Memory B cell (primary cell): ENCODE data around the gene DPM1.

Experiments used
- ATAC-seq: fragments of 150-1000 bp; cut with Tn5 transposase; 2 replicates; pipeline ENCODE4 v1.10.0; 2021; ENCODE audit warnings: low read depth, mild to moderate bottlenecking, moderate library complexity
- DNase-seq, 2 donors: peaks; one replicate each; pipeline ENCODE4 v3.0.0; 2022; ENCODE audit warnings: low spot score in 2 of 2
- H3K27ac Mint-ChIP-seq: one replicate; pipeline ENCODE4 v1.8.0; 2022; ENCODE audit warnings: mild to moderate bottlenecking, moderate library complexity, mixed read lengths
- H3K27me3 Mint-ChIP-seq: one replicate; pipeline ENCODE4 v1.8.0; 2022; ENCODE audit warnings: mixed read lengths
- H3K36me3 Mint-ChIP-seq: one replicate; pipeline ENCODE4 v1.8.0; 2022; ENCODE audit warnings: mild to moderate bottlenecking, mixed read lengths
- H3K4me1 Mint-ChIP-seq: one replicate; pipeline ENCODE4 v1.8.0; 2022; ENCODE audit warnings: mixed read lengths
- H3K4me3 Mint-ChIP-seq: one replicate; pipeline ENCODE4 v1.8.0; 2022; ENCODE audit warnings: mild to moderate bottlenecking, moderate library complexity, mixed read lengths
- H3K9me3 Mint-ChIP-seq: one replicate; pipeline ENCODE4 v1.8.0; 2022; ENCODE audit warnings: mixed read lengths

Gene DPM1

DNA sequence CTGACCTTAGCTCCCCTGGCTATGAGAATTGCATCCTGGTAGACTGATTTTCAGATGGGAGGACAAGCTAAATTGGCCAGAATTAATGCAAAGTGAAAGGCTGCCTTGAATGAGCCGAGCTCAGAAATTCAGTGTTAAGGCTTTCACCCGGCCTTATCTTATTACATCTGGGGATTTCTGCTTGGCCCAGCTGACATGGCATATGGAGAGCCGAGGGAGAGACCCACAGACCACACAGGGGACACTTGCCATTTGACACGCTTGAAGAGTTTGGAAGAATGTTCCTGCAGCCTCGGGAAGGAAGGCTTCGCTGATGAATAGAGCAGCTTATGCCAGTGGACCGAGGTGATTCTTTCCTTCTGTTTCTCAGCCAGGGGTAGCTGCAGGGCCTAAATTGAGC lies 9.3 kb upstream of the DPM1 start:
- DNase-seq (no peak), ATAC-seq (no peak)
- no peaks in the 10 kb centered on the region for H3K27me3 Mint-ChIP-seq
- H3K36me3 Mint-ChIP-seq, result no peaks in the 10 kb centered on the region
- no peak overlapping the region for H3K4me3 Mint-ChIP-seq
- H3K9me3 Mint-ChIP-seq, result no peaks in the 10 kb centered on the region
- no peak overlapping the region for H3K27ac Mint-ChIP-seq
- no peaks in the 10 kb centered on the region for H3K4me1 Mint-ChIP-seq

GRCh38 chr20:50959543-50960126 lies 1.3 kb upstream of the DPM1 start:
- no peaks in the 10 kb centered on the region for H3K27me3 Mint-ChIP-seq
- peak overlapping the region; percentile 91 for H3K4me3 Mint-ChIP-seq
- H3K27ac Mint-ChIP-seq, result peak overlapping the region; percentile 100
- ATAC-seq (no peak), DNase-seq (no peak)
- no peaks in the 10 kb centered on the region for H3K9me3 Mint-ChIP-seq
- peaks cover 14% of the 10 kb centered on the region for H3K4me1 Mint-ChIP-seq
- H3K36me3 Mint-ChIP-seq, result peaks cover 12% of the 10 kb centered on the region

DNA sequence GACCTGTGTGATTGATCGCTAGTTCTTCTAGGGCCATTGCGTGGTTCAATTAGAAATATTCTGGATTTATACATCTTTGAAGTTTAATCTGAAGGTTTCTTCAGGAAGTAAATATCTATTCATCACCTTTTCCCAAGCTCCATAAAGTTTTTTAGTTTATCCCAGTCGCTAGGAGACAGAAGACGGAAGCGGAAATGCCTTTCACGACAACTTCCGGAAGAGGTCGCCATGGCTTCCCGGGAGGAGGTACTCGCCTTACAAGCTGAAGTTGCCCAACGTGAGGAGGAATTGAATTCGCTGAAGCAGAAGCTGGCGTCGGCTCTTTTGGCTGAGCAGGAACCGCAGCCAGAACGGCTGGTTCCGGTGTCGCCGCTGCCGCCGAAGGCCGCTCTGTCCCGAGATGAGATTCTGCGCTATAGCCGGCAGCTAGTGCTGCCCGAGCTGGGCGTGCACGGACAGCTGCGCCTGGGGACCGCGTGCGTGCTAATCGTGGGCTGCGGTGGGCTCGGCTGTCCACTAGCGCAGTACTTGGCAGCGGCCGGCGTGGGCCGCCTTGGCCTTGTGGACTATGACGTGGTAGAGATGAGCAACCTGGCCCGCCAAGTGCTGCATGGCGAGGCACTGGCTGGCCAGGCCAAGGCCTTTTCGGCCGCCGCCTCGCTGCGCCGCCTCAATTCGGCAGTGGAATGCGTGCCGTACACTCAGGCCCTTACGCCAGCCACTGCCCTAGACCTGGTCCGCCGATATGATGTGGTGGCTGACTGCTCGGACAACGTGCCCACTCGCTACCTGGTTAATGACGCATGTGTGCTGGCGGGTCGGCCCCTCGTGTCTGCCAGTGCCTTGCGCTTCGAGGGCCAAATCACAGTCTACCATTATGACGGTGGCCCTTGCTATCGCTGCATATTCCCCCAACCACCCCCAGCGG lies 547 bp upstream of the DPM1 start, which contains the start of gene MOCS3:
Gene MOCS3, plus strand, starts transcription at position 204 of the 928 bp plus-strand sequence. Its CDS starts 25 bp downstream, at position 229.
- Mint-ChIP-seq H3K27ac (peak within 1 kb of the TSS; percentile 100), H3K4me1 (peaks cover 14% of the 10 kb centered on the region), H3K9me3 (no peaks in the 10 kb centered on the region), H3K4me3 (peak within 1 kb of the TSS; percentile 91), H3K36me3 (peaks cover 13% of the 10 kb centered on the region), H3K27me3 (no peaks in the 10 kb centered on the region)
- ATAC-seq (peak; percentile 82), DNase-seq (peak; percentile 71 to 91)

DNA sequence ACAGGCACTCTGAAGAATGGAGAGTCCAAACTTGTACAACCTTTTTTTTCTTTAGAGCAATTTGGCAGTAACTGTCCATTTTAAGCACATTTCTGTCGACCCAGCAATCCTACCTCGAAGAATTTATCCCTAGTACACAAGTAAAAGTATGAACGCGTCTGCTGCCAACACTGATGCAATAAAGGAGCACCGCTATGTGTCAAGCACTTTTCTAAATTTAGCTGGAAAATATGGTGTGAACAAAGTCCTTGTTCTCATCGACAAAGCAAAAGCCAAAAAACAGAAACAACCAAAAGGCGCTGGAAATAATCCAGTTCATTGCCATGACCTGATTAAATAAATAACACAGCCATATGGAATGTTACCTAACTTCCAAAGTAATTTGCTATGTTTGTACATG lies 1.1 kb downstream of the DPM1 start:
- Mint-ChIP-seq H3K9me3 (no peaks in the 10 kb centered on the region), H3K4me1 (peaks cover 14% of the 10 kb centered on the region), H3K27ac (peak overlapping the region; percentile 100), H3K4me3 (peak overlapping the region; percentile 91), H3K27me3 (no peaks in the 10 kb centered on the region), H3K36me3 (peaks cover 11% of the 10 kb centered on the region)
- no peak for ATAC-seq
- DNase-seq, result no peak

GRCh38 chr20:50953821-50954220 lies 4.5 kb downstream of the DPM1 start:
- H3K27me3 Mint-ChIP-seq, result no peaks in the 10 kb centered on the region
- no peak overlapping the region for H3K27ac Mint-ChIP-seq
- DNase-seq, result no peak
- H3K4me1 Mint-ChIP-seq, result peaks cover 9% of the 10 kb centered on the region
- no peak for ATAC-seq
- no peak overlapping the region for H3K4me3 Mint-ChIP-seq
- H3K9me3 Mint-ChIP-seq, result no peaks in the 10 kb centered on the region
- H3K36me3 Mint-ChIP-seq, result peaks cover 20% of the 10 kb centered on the region

- no peaks in the 10 kb centered on the region for H3K9me3 Mint-ChIP-seq
- no peak overlapping the region for H3K27ac Mint-ChIP-seq
- H3K4me3 Mint-ChIP-seq, result no peak overlapping the region
- H3K27me3 Mint-ChIP-seq, result no peaks in the 10 kb centered on the region
- H3K4me1 Mint-ChIP-seq, result peaks cover 9% of the 10 kb centered on the region
- DNase-seq (no peak), ATAC-seq (no peak)
- peaks cover 21% of the 10 kb centered on the region for H3K36me3 Mint-ChIP-seq
Measured at GRCh38 chr20:50953196-50953595, 5.1 kb downstream of the DPM1 start.

GRCh38 chr20:50948132-50948785 lies 10.1 kb downstream of the DPM1 start:
- Mint-ChIP-seq H3K4me1 (peaks cover 6% of the 10 kb centered on the region), H3K27me3 (no peaks in the 10 kb centered on the region), H3K27ac (no peak overlapping the region), H3K9me3 (no peaks in the 10 kb centered on the region), H3K36me3 (peaks cover 30% of the 10 kb centered on the region), H3K4me3 (no peak overlapping the region)
- DNase-seq (no peak), ATAC-seq (no peak)

GRCh38 chr20:50943069-50943468 lies 15.3 kb downstream of the DPM1 start:
- Mint-ChIP-seq H3K36me3 (peaks cover 26% of the 10 kb centered on the region), H3K27ac (peak overlapping the region; percentile 35), H3K4me1 (peaks cover 4% of the 10 kb centered on the region), H3K9me3 (no peaks in the 10 kb centered on the region), H3K27me3 (no peaks in the 10 kb centered on the region), H3K4me3 (no peak overlapping the region)
- ATAC-seq (no peak), DNase-seq (no peak)

DNA sequence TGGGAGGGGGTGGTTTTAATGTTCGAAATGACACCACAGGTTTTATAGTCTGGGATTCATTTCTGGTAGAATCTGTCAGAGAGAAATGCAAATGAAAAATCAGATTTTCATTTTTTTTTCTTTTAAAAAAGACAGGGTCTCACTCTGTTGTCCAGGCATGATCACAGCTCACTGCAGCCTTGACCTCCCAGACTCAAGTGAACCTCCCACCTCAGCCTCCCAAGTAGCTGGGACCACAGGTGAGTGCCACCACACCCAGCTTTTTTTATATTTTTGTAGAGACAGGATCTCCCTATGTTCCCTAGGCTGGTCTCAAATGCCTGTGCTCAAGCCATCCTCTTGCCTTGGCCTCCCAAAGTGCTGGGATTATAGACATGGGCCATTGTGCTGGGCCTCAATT lies 24.7 kb downstream of the DPM1 start:
- Mint-ChIP-seq H3K36me3 (peaks cover 14% of the 10 kb centered on the region), H3K4me3 (no peak overlapping the region), H3K4me1 (peaks cover 15% of the 10 kb centered on the region), H3K9me3 (no peaks in the 10 kb centered on the region), H3K27ac (peak overlapping the region; percentile 58), H3K27me3 (no peaks in the 10 kb centered on the region)
- ATAC-seq (no peak), DNase-seq (no peak)

DNA sequence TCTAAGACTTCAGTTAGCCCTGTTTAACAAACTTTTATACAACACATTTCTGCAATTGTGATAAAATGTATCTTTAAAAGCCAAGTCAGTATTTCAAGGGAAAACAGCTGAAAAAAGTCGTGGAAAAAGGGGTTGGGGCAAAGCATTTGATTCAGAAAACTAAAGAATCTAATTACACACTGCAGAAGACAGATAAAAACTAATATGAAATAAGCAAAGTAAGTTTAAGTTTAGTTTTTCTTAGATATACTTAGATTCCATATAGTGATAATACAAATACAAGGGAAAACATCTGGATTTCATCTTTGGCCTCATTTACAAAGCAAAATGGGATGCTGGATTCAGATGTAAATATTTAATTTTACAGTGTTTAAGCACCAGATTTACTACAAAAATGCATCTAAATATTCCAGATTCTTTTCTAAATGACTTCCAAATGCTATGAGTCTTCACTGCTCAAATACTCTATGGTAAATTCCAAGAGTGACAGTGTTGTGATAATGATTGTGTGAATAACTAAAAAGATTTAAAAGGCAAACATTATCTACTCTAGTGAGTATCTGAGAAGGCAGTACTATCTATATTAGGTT lies 25.5 kb downstream of the DPM1 start:
- DNase-seq (no peak), ATAC-seq (no peak)
- peaks cover 17% of the 10 kb centered on the region for H3K36me3 Mint-ChIP-seq
- peak overlapping the region; percentile 97 for H3K27ac Mint-ChIP-seq
- H3K4me1 Mint-ChIP-seq, result peaks cover 15% of the 10 kb centered on the region
- H3K27me3 Mint-ChIP-seq, result no peaks in the 10 kb centered on the region
- no peaks in the 10 kb centered on the region for H3K9me3 Mint-ChIP-seq
- no peak overlapping the region for H3K4me3 Mint-ChIP-seq

DNA sequence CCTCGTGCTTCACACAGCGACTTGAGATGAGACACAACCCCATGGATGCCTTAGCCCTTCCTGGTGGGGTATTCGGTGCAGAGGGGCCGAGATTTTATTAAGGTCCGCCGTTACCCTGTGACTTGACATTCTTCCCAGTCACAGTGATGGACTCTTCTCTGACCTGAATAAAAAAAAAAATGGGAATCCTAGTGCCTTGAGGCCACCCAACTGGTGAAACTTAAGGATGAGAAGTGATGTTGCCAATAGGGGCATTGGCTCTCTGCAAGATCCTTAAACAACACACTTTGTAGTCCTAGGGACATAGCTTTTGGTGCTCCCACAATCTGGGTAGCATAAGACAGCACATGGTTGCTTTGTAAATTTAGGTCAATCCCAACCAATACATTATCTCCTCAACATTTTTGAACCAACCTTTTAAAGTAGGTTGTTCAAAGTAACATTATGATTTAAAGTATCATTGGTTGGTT lies 26.3 kb downstream of the DPM1 start:
- Mint-ChIP-seq H3K4me1 (peaks cover 17% of the 10 kb centered on the region), H3K4me3 (peak overlapping the region; percentile 82), H3K27ac (peak overlapping the region; percentile 97), H3K36me3 (peaks cover 17% of the 10 kb centered on the region), H3K27me3 (no peaks in the 10 kb centered on the region), H3K9me3 (no peaks in the 10 kb centered on the region)
- no peak for ATAC-seq
- DNase-seq, result no peak

DNA sequence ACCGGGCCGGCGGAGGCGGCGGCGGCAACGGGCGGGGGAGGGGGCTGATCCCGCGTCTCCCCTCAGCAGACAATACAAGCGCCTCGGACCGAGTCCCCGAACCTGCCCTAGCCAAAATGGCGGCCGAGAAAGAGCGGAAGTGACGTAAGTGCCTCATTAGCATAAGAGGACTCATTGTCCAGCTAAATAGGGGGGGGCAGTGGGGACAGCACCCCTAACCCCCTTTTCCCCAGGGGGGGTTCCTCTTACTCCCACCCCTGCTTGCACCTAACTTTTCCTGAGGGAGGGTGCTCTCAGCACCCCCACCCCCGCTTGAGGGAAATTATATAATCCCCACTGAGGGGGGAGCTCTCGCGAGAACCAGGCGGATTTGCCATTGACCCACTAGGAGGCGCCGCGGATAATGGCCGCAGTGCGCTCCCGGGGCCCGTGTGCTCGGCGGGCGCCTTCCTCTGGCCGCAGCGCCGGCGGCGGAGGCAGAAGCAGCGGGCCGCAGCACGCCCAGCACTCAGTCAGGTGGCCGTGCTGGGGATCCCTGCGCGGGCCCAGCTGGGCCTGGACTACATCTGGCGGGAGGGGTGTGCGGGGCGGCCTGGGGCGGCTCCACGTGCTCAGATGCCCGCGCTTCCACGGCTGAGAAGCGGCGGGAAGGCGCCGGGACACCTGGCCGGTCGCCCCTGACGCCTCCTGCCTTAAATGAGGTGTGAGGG lies 26.9 kb downstream of the DPM1 start, which contains the start of gene ADNP:
Gene ADNP, minus strand, starts transcription at position 132 of the 710 bp plus-strand sequence. CDS start 27,441 bp downstream, outside the sequence.
- H3K9me3 Mint-ChIP-seq, result no peaks in the 10 kb centered on the region
- H3K4me3 Mint-ChIP-seq, result peak within 1 kb of the TSS; percentile 90
- DNase-seq (peak; percentile 93 to 95), ATAC-seq (peak; percentile 68)
- H3K27me3 Mint-ChIP-seq, result no peaks in the 10 kb centered on the region
- peaks cover 17% of the 10 kb centered on the region for H3K36me3 Mint-ChIP-seq
- H3K27ac Mint-ChIP-seq, result peak within 1 kb of the TSS; percentile 97
- peaks cover 18% of the 10 kb centered on the region for H3K4me1 Mint-ChIP-seq

GRCh38 chr20:50930976-50931305 lies 27.4 kb downstream of the DPM1 start:
- H3K36me3 Mint-ChIP-seq, result peaks cover 17% of the 10 kb centered on the region

More at GRCh38 chr20:50930976-50931305, 27.4 kb downstream of the DPM1 start:
- ATAC-seq (peak; percentile 55), DNase-seq (no peak)
- Mint-ChIP-seq H3K9me3 (no peaks in the 10 kb centered on the region), H3K4me3 (peak overlapping the region; percentile 82), H3K27me3 (no peaks in the 10 kb centered on the region), H3K27ac (peak overlapping the region; percentile 97), H3K4me1 (peaks cover 18% of the 10 kb centered on the region)
